Testis (tissue), 2 donors: Measurements from ENCODE around the gene GET4.
"Not testable (repeated sequence)": the region's sequence is repeated elsewhere in the genome, so short reads cannot be mapped to it uniquely, and the experiment has no call there.

Experiments used
- POLR2A ChIP-seq: fragments of 450-650 bp; IDR thresholded peaks from one replicate; pipeline ENCODE4 v1.6.1; 2017; ENCODE audit warnings: antibody characterized with exemption, mild to moderate bottlenecking, moderate library complexity
- TF ChIP-seq, protein P1 (sequence below), 3 experiments: fragments of 450-650 bp in 2 of 3; fragments of 200-600 bp in 1 of 3; sonication (generic) in 1 of 3; IDR thresholded peaks; one replicate each; pipeline ENCODE4 v1.5.1; 2016 to 2019; ENCODE audit warnings: antibody characterized with exemption in 3 of 3, mild to moderate bottlenecking in 2 of 3, moderate library complexity in 1 of 3

GRCh38 chr7:847728-848127 lies 28.6 kb upstream of the GET4 start:
- TF ChIP-seq, protein P1, sequence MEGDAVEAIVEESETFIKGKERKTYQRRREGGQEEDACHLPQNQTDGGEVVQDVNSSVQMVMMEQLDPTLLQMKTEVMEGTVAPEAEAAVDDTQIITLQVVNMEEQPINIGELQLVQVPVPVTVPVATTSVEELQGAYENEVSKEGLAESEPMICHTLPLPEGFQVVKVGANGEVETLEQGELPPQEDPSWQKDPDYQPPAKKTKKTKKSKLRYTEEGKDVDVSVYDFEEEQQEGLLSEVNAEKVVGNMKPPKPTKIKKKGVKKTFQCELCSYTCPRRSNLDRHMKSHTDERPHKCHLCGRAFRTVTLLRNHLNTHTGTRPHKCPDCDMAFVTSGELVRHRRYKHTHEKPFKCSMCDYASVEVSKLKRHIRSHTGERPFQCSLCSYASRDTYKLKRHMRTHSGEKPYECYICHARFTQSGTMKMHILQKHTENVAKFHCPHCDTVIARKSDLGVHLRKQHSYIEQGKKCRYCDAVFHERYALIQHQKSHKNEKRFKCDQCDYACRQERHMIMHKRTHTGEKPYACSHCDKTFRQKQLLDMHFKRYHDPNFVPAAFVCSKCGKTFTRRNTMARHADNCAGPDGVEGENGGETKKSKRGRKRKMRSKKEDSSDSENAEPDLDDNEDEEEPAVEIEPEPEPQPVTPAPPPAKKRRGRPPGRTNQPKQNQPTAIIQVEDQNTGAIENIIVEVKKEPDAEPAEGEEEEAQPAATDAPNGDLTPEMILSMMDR (IDR thresholded peaks at IDR 0.05): not testable (repeated sequence)
- not testable (repeated sequence) for TF ChIP-seq POLR2A
